GM19397 (cell line): Measurements from ENCODE around the gene TOB1.

Source experiments
- ATAC-seq: cut with Tn5 transposase; IDR thresholded peaks from one replicate; pipeline ENCODE4 v1.9.1; 2021; ENCODE audit warnings: mild to moderate bottlenecking, moderate library complexity; ENCODE audit not compliant: unreplicated experiment

The TOB1 gene

GRCh38 chr17:50833510-50834428 is 32.4 kb downstream of the TOB1 start:
- no peak for ATAC-seq

GRCh38 chr17:50832864-50833381 is 33.2 kb downstream of the TOB1 start:
- no peak for ATAC-seq

GRCh38 chr17:50832267-50832863 is 33.8 kb downstream of the TOB1 start:
- ATAC-seq: no peak

- ATAC-seq: no peak
These were observed 34.7 kb downstream of the TOB1 start for GRCh38 chr17:50831471-50831928.

GRCh38 chr17:50830994-50831393 is 35.2 kb downstream of the TOB1 start:
- no peak for ATAC-seq

- no peak for ATAC-seq
These were observed 35.8 kb downstream of the TOB1 start for GRCh38 chr17:50830352-50830751.

- no peak for ATAC-seq
These were observed 36.8 kb downstream of the TOB1 start for GRCh38 chr17:50829332-50829731.

- no peak for ATAC-seq
These were observed 37.5 kb downstream of the TOB1 start for GRCh38 chr17:50828508-50829170.

- ATAC-seq: no peak
These were observed 41.0 kb downstream of the TOB1 start for GRCh38 chr17:50825188-50825587.

- ATAC-seq: no peak
These were observed 41.7 kb downstream of the TOB1 start for GRCh38 chr17:50824429-50824828.

- ATAC-seq: no peak
These were observed 43.6 kb downstream of the TOB1 start for GRCh38 chr17:50822550-50822949.

- ATAC-seq: no peak
These were observed 45.5 kb downstream of the TOB1 start for GRCh38 chr17:50820651-50821050.

GRCh38 chr17:50818921-50819657 is 47.1 kb downstream of the TOB1 start:
- ATAC-seq: no peak

GRCh38 chr17:50818261-50818660 is 47.9 kb downstream of the TOB1 start:
- ATAC-seq: no peak

- ATAC-seq: no peak
These were observed 48.3 kb downstream of the TOB1 start for GRCh38 chr17:50817838-50818237.

- no peak for ATAC-seq
These were observed 49.1 kb downstream of the TOB1 start for GRCh38 chr17:50816771-50817751.

GRCh38 chr17:50816271-50816670 is 49.9 kb downstream of the TOB1 start:
- no peak for ATAC-seq

GRCh38 chr17:50815400-50815799 is 50.8 kb downstream of the TOB1 start:
- no peak for ATAC-seq

GRCh38 chr17:50813583-50813982 is 52.6 kb downstream of the TOB1 start:
- no peak for ATAC-seq
